ENCODE measurements around the gene BATF. TPM values are rescaled to one million over a fixed set of nuclear protein-coding genes. Genes with fewer than 3 reads are reported as not detected.

The BATF gene
- total RNA-seq, 1 experiment from 2014 or later: 0.69 TPM

DNA sequence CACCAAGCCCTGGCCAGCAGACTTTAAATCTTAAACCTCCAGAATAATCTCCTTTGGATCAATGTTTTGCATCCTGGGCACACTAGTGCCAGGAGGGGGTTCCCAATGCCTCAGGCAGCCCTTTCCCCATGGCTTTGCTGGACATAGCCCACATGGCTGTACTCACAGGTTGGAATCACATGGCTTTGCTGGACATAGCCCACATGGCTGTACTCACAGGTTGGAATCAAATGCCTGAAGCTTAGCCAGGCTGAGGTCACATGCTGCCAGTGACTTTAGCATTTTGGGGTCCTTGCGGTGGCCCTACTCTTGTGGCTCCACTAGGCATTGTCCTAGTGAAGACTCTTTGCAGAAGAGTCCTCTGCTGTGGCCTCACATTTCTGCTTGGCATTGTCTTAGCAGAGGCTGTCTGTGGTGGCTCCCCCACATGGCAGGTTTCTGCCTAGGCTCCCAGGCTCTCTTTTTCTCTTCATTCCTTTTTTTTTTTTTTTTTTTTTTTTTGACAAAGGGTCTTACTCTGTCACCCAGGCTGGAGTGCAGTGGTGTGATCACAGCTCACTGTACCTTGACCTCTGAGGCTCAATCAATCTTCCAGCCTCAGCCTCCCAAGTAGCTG, 69.2 kb downstream of the BATF start:
- TF ChIP-seq, protein P1, sequence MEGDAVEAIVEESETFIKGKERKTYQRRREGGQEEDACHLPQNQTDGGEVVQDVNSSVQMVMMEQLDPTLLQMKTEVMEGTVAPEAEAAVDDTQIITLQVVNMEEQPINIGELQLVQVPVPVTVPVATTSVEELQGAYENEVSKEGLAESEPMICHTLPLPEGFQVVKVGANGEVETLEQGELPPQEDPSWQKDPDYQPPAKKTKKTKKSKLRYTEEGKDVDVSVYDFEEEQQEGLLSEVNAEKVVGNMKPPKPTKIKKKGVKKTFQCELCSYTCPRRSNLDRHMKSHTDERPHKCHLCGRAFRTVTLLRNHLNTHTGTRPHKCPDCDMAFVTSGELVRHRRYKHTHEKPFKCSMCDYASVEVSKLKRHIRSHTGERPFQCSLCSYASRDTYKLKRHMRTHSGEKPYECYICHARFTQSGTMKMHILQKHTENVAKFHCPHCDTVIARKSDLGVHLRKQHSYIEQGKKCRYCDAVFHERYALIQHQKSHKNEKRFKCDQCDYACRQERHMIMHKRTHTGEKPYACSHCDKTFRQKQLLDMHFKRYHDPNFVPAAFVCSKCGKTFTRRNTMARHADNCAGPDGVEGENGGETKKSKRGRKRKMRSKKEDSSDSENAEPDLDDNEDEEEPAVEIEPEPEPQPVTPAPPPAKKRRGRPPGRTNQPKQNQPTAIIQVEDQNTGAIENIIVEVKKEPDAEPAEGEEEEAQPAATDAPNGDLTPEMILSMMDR (IDR thresholded peaks at IDR 0.05 in 2 of 3, conservative IDR thresholded peaks at IDR 0.05 in 1 of 3; ENCODE audit: borderline replicate concordance in 1 of 3, insufficient read depth in 1 of 3, low read depth in 2 of 3, low read length in 2 of 3): peak in 1 of 3 experiments; percentile 18; a peak in 1 of 6 replicates
- TF ChIP-seq CBX3 (IDR thresholded peaks at IDR 0.05; ENCODE audit: low read depth): no peak
- RAD21 ChIA-PET (ENCODE audit: low non-redundant PET in 1 of 2, low total read pairs in 2 of 2, uncharacterized antibody in 2 of 2, unreplicated experiment in 2 of 2): no interaction called here
- Histone ChIP-seq H3K9ac (ENCODE audit: low read length) (no peak overlapping the region), H3K27me3 (ENCODE audit: insufficient read depth, low read length) (no peaks in the 10 kb centered on the region), H3K9me2 (ENCODE audit: insufficient read depth) (no peaks in the 10 kb centered on the region), H3K9me3 (ENCODE audit: control insufficient read depth in 1 of 2, insufficient read depth in 1 of 2, low read depth in 1 of 2, low read length in 2 of 2) (no peaks in the 10 kb centered on the region), H3K4me3 (replicated peaks in 1 of 2; ENCODE audit: low read depth in 1 of 2, low read length in 2 of 2) (no peak overlapping the region), H4K20me1 (ENCODE audit: insufficient read depth) (no peaks in the 10 kb centered on the region), H3K36me3 (ENCODE audit: control insufficient read depth in 1 of 2, insufficient read depth in 2 of 2, low read length in 2 of 2) (no peaks in the 10 kb centered on the region), H3K4me2 (ENCODE audit: low read length) (no peak overlapping the region), H3K79me2 (ENCODE audit: insufficient read depth, low read length) (no peaks in the 10 kb centered on the region), H2AFZ (ENCODE audit: low read depth, low read length, poor library complexity, severe bottlenecking) (no peak overlapping the region), H3K27ac (ENCODE audit: low read depth, low read length) (no peak overlapping the region), H3K4me1 (ENCODE audit: control insufficient read depth in 1 of 2, insufficient read depth in 2 of 2, low read length in 2 of 2) (no peaks in the 10 kb centered on the region)
- DNase-seq (ENCODE audit: low read depth, low spot score) (no peak), ATAC-seq (no peak)
- CTCF ChIA-PET: no interaction called here
- no TSS peak for BruUV-seq (replicated peaks)
- intact Hi-C loops (cut with micrococcal nuclease): no loop called here
- POLR2A ChIA-PET: no interaction called here

DNA sequence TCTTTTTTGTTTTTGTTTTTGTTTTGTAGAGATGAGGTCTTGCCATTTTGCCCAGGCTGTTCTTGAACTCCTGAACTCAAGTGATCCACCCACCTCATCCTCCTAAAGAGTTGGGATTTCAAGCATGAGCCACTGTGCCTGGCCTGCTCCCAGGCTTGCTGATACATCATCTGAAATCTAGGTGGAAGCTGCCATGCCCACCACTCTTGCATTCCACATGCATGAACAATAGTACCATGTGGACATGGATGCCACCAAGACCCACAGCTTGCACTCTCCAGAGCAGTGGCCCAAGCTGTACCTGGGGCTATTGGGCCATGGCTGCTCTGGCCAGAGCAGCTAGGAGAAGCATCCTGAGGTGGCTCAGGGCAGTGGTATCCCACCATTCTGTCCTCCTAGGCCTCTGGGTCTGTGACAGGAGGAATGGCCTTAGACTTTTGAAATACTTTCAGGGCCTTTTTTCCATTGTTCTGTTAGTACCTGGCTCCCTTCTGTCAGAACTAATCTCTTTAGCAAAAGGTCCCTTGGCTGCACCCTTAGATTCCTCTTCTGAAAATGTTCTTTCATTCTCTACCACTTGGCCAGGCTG, 69.8 kb downstream of the BATF start:
- intact Hi-C loops (cut with micrococcal nuclease): no loop called here
- no TSS peak for BruUV-seq (replicated peaks)
- ChIA-PET RAD21 (ENCODE audit: low non-redundant PET in 1 of 2, low total read pairs in 2 of 2, uncharacterized antibody in 2 of 2, unreplicated experiment in 2 of 2) (no interaction called here), CTCF (no interaction called here), POLR2A (no interaction called here)
- Histone ChIP-seq H3K9me2 (ENCODE audit: insufficient read depth) (no peaks in the 10 kb centered on the region), H3K36me3 (ENCODE audit: control insufficient read depth in 1 of 2, insufficient read depth in 2 of 2, low read length in 2 of 2) (no peaks in the 10 kb centered on the region), H3K4me2 (ENCODE audit: low read length) (no peak overlapping the region), H3K27ac (ENCODE audit: low read depth, low read length) (no peak overlapping the region), H3K79me2 (ENCODE audit: insufficient read depth, low read length) (no peaks in the 10 kb centered on the region), H2AFZ (ENCODE audit: low read depth, low read length, poor library complexity, severe bottlenecking) (no peak overlapping the region), H3K27me3 (ENCODE audit: insufficient read depth, low read length) (no peaks in the 10 kb centered on the region), H4K20me1 (ENCODE audit: insufficient read depth) (no peaks in the 10 kb centered on the region), H3K4me3 (replicated peaks in 1 of 2; ENCODE audit: low read depth in 1 of 2, low read length in 2 of 2) (no peak overlapping the region), H3K4me1 (ENCODE audit: control insufficient read depth in 1 of 2, insufficient read depth in 2 of 2, low read length in 2 of 2) (no peaks in the 10 kb centered on the region), H3K9ac (ENCODE audit: low read length) (no peak overlapping the region), H3K9me3 (ENCODE audit: control insufficient read depth in 1 of 2, insufficient read depth in 1 of 2, low read depth in 1 of 2, low read length in 2 of 2) (no peaks in the 10 kb centered on the region)
- ATAC-seq (no peak), DNase-seq (ENCODE audit: low read depth, low spot score) (no peak)
- TF ChIP-seq, protein P2, sequence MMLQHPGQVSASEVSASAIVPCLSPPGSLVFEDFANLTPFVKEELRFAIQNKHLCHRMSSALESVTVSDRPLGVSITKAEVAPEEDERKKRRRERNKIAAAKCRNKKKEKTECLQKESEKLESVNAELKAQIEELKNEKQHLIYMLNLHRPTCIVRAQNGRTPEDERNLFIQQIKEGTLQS (IDR thresholded peaks at IDR 0.05): no peak
- TF ChIP-seq CEBPB (IDR thresholded peaks at IDR 0.05; ENCODE audit: low read depth) (no peak), CBX3 (IDR thresholded peaks at IDR 0.05; ENCODE audit: low read depth) (no peak), RAD21 (IDR thresholded peaks at IDR 0.05; ENCODE audit: low read depth) (no peak), EZH2 (IDR thresholded peaks at IDR 0.05) (no peak)
